IPS-18c (cell line): ENCODE measurements around the gene JSRP1.

Experiments used
- H3K4me3 ChIP-seq: 2 replicates; pipeline ENCODE4 v1.7.0; 2013; ENCODE audit warnings: low read depth, mild to moderate bottlenecking, low read length, moderate library complexity; ENCODE audit not compliant: insufficient read depth
- H3K9me3 ChIP-seq: one replicate; pipeline ENCODE4 v1.6.1; 2013; ENCODE audit warnings: mild to moderate bottlenecking, low read length, moderate library complexity; ENCODE audit not compliant: control insufficient read depth, insufficient read depth

JSRP1 gene

GRCh38 chr19:2216361-2217225, 39.6 kb downstream of the JSRP1 start:
- Histone ChIP-seq H3K9me3 (peaks cover 3% of the 10 kb centered on the region), H3K4me3 (no peak overlapping the region)

- H3K9me3 ChIP-seq: peaks cover 3% of the 10 kb centered on the region
Measured at GRCh38 chr19:2215281-2215751, 40.9 kb downstream of the JSRP1 start.

GRCh38 chr19:2214251-2214650, 42.0 kb downstream of the JSRP1 start:
- peaks cover 3% of the 10 kb centered on the region for H3K9me3 ChIP-seq
- H3K4me3 ChIP-seq: no peak overlapping the region

More at GRCh38 chr19:2215281-2215751, 40.9 kb downstream of the JSRP1 start:
- no peak overlapping the region for H3K4me3 ChIP-seq

GRCh38 chr19:2213799-2214198, 42.4 kb downstream of the JSRP1 start:
- H3K4me3 ChIP-seq: no peak overlapping the region
- peaks cover 3% of the 10 kb centered on the region for H3K9me3 ChIP-seq

GRCh38 chr19:2212861-2213711, 43.1 kb downstream of the JSRP1 start:
- Histone ChIP-seq H3K9me3 (peaks cover 3% of the 10 kb centered on the region), H3K4me3 (no peak overlapping the region)

- peaks cover 3% of the 10 kb centered on the region for H3K9me3 ChIP-seq
- no peak overlapping the region for H3K4me3 ChIP-seq
Measured at GRCh38 chr19:2210987-2211740, 45.1 kb downstream of the JSRP1 start.

- no peak overlapping the region for H3K4me3 ChIP-seq
- peaks cover 3% of the 10 kb centered on the region for H3K9me3 ChIP-seq
Measured at GRCh38 chr19:2210206-2210605, 46.0 kb downstream of the JSRP1 start.

GRCh38 chr19:2209408-2209807, 46.8 kb downstream of the JSRP1 start:
- H3K4me3 ChIP-seq: no peak overlapping the region
- H3K9me3 ChIP-seq: peaks cover 5% of the 10 kb centered on the region

- Histone ChIP-seq H3K4me3 (no peak overlapping the region), H3K9me3 (peaks cover 5% of the 10 kb centered on the region)
Measured at GRCh38 chr19:2208975-2209374, 47.2 kb downstream of the JSRP1 start.

- H3K4me3 ChIP-seq: no peak overlapping the region
Measured at GRCh38 chr19:2207991-2208860, 48.0 kb downstream of the JSRP1 start.

GRCh38 chr19:2207008-2207407, 49.2 kb downstream of the JSRP1 start:
- H3K9me3 ChIP-seq: peaks cover 2% of the 10 kb centered on the region
- no peak overlapping the region for H3K4me3 ChIP-seq

More at GRCh38 chr19:2207991-2208860, 48.0 kb downstream of the JSRP1 start:
- peaks cover 5% of the 10 kb centered on the region for H3K9me3 ChIP-seq

GRCh38 chr19:2202366-2202765, 53.9 kb downstream of the JSRP1 start:
- no peak overlapping the region for H3K4me3 ChIP-seq
- H3K9me3 ChIP-seq: peaks cover 2% of the 10 kb centered on the region
